OCI-LY1 (cell line): ENCODE results near the gene SMARCC1.

Source experiments
- H2AFZ ChIP-seq: fragments of 200-600 bp; sonication (generic), shearing (Covaris generic); 2 replicates; pipeline ENCODE4 v1.6.0; 2014; ENCODE audit warnings: antibody characterized with exemption, mild to moderate bottlenecking, low read length
- H3F3A ChIP-seq: fragments of 200-600 bp; sonication (generic), shearing (Covaris generic); 2 replicates; pipeline ENCODE4 v1.6.0; 2014; ENCODE audit warnings: mild to moderate bottlenecking, antibody characterized with exemption, low read length, moderate library complexity; ENCODE audit not compliant: insufficient read depth
- H3K27ac ChIP-seq: fragments of 200-600 bp; sonication (generic); 2 replicates; pipeline ENCODE4 v1.5.1; 2014; ENCODE audit warnings: low read length, mixed run types, mild to moderate bottlenecking, low read depth; ENCODE audit not compliant: poor library complexity, severe bottlenecking
- H3K27me3 ChIP-seq: fragments of 200-600 bp; sonication (generic); 2 replicates; pipeline ENCODE4 v1.6.0; 2014; ENCODE audit warnings: antibody characterized with exemption, mild to moderate bottlenecking, low read length, moderate library complexity; ENCODE audit not compliant: insufficient read depth
- H3K36me3 ChIP-seq: fragments of 200-600 bp; sonication (generic); 2 replicates; pipeline ENCODE4 v1.6.1; 2014; ENCODE audit warnings: mild to moderate bottlenecking, antibody characterized with exemption, low read length, moderate library complexity, mixed read lengths; ENCODE audit not compliant: insufficient read depth
- H3K4me1 ChIP-seq: fragments of 200-600 bp; sonication (generic); 2 replicates; pipeline ENCODE4 v1.5.1; 2014; ENCODE audit warnings: mild to moderate bottlenecking, low read length, moderate library complexity; ENCODE audit not compliant: insufficient read depth, severe bottlenecking
- H3K4me2 ChIP-seq: fragments of 200-600 bp; sonication (generic), shearing (Covaris generic); 2 replicates; pipeline ENCODE4 v1.6.1; 2014; ENCODE audit warnings: low read length
- H3K4me3 ChIP-seq: fragments of 200-600 bp; sonication (generic); 2 replicates; pipeline ENCODE4 v1.5.1; 2014; ENCODE audit warnings: low read length, low read depth, mild to moderate bottlenecking, mixed read lengths; ENCODE audit not compliant: poor library complexity, severe bottlenecking
- H3K79me2 ChIP-seq: fragments of 200-600 bp; shearing (Covaris generic); 2 replicates; pipeline ENCODE4 v1.6.1; 2016; ENCODE audit warnings: mixed run types, low read length, mixed read lengths; ENCODE audit not compliant: insufficient read depth
- H3K9ac ChIP-seq: fragments of 200-600 bp; sonication (generic), shearing (Covaris generic); 2 replicates; pipeline ENCODE4 v1.6.1; 2014; ENCODE audit warnings: mild to moderate bottlenecking, low read length, mixed read lengths
- H3K9me2 ChIP-seq: fragments of 200-600 bp; sonication (generic), shearing (Covaris generic); 2 replicates; pipeline ENCODE4 v1.6.1; 2014; ENCODE audit warnings: low read depth, mild to moderate bottlenecking, low read length, mixed read lengths
- H3K9me3 ChIP-seq: fragments of 200-600 bp; shearing (Covaris generic); 2 replicates; pipeline ENCODE4 v1.6.1; 2014; ENCODE audit warnings: low read length, mixed read lengths
- H4K20me1 ChIP-seq: fragments of 200-600 bp; sonication (generic), shearing (Covaris generic); 2 replicates; pipeline ENCODE4 v1.6.0; 2016; ENCODE audit warnings: mild to moderate bottlenecking, low read length; ENCODE audit not compliant: insufficient read depth
- EZH2 ChIP-seq: fragments of 200-600 bp; sonication (generic), shearing (Covaris generic); IDR thresholded peaks from 2 replicates; pipeline ENCODE4 v1.8.0; 2017; ENCODE audit warnings: borderline replicate concordance, mixed run types, mild to moderate bottlenecking, antibody characterized with exemption, low read length, moderate library complexity, mixed read lengths
- TF ChIP-seq, protein P1 (sequence below): fragments of 200-600 bp; sonication (generic), shearing (Covaris generic); IDR thresholded peaks from 2 replicates; pipeline ENCODE4 v1.5.1; 2017; ENCODE audit warnings: mild to moderate bottlenecking, antibody characterized with exemption, low read length, moderate library complexity, mixed read lengths

SMARCC1 gene

DNA sequence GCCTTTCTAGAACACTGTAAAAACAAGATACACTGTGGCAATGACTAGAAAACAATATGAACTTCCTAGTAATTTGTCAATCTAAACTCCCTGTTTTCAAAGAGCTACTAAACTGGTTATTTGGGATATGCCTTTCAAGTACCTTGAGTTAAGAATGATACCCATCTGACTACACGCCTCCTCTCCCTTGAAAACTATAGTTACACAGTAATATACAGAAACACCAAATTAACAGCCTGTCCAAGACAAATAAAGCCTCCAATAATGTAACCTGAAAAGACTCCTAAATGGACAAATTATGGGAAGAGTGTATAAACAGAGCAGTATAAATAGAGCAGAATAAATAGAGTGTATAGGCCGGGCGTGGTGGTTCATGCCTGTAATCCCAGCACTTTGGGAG, 70.1 kb downstream of the SMARCC1 start:
- Histone ChIP-seq H3K27ac (no peak overlapping the region), H3K4me1 (no peaks in the 10 kb centered on the region), H3K27me3 (no peaks in the 10 kb centered on the region), H3K9me2 (no peaks in the 10 kb centered on the region), H3K4me2 (no peak overlapping the region), H2AFZ (no peak overlapping the region), H3K79me2 (no peaks in the 10 kb centered on the region), H3F3A (no peaks in the 10 kb centered on the region), H3K36me3 (peaks cover 92% of the 10 kb centered on the region), H3K9ac (no peak overlapping the region), H3K4me3 (no peak overlapping the region), H4K20me1 (no peaks in the 10 kb centered on the region), H3K9me3 (no peaks in the 10 kb centered on the region)
- TF ChIP-seq, protein P1, sequence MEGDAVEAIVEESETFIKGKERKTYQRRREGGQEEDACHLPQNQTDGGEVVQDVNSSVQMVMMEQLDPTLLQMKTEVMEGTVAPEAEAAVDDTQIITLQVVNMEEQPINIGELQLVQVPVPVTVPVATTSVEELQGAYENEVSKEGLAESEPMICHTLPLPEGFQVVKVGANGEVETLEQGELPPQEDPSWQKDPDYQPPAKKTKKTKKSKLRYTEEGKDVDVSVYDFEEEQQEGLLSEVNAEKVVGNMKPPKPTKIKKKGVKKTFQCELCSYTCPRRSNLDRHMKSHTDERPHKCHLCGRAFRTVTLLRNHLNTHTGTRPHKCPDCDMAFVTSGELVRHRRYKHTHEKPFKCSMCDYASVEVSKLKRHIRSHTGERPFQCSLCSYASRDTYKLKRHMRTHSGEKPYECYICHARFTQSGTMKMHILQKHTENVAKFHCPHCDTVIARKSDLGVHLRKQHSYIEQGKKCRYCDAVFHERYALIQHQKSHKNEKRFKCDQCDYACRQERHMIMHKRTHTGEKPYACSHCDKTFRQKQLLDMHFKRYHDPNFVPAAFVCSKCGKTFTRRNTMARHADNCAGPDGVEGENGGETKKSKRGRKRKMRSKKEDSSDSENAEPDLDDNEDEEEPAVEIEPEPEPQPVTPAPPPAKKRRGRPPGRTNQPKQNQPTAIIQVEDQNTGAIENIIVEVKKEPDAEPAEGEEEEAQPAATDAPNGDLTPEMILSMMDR, result no peak
- no peak for TF ChIP-seq EZH2

DNA sequence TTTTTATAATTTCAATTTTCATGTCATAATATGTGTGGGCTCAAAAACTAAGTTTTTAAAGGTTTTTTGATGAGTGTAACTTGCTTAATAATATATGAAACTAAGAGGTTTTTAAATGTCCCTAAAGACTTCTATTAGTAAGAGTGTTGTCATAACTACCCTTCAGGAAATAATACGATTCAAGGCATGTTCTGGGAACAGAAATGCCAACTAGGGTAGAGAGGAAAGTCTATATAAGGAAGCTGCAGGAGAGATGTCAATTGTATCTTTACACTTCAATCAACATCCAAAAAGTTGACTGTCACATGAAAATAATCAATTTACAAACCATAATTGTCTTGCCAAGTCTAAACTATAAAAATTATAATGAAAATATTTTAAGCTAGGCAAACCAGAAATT, 76.3 kb downstream of the SMARCC1 start:
- Histone ChIP-seq H3K27ac (no peak overlapping the region), H3K4me1 (no peaks in the 10 kb centered on the region), H3K9me2 (no peaks in the 10 kb centered on the region), H3K4me3 (no peak overlapping the region), H2AFZ (no peak overlapping the region), H3K9ac (no peak overlapping the region), H3K4me2 (no peak overlapping the region), H3F3A (no peaks in the 10 kb centered on the region), H3K9me3 (no peaks in the 10 kb centered on the region), H3K79me2 (no peaks in the 10 kb centered on the region), H3K36me3 (peaks cover 92% of the 10 kb centered on the region), H3K27me3 (no peaks in the 10 kb centered on the region), H4K20me1 (no peaks in the 10 kb centered on the region)
- TF ChIP-seq, protein P1, result no peak
- no peak for TF ChIP-seq EZH2

DNA sequence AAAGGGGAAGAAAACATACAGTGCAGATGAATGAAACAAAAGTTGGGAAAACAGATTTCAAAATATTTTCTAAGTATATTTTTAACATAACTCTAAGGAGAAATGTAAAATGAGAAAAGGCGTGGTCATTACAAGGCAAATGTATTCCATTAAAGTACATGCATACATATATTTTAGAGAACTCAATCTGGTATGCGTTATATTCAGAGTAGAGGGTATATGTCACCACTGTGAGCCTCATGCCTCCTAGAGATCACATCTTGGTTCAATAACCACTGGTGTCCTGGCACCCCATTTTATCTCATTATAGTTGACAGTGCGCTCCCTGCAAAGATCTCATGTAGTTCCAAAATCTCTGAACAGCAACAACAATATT, 77.5 kb downstream of the SMARCC1 start:
- Histone ChIP-seq H3K36me3 (peaks cover 91% of the 10 kb centered on the region), H3K27me3 (no peaks in the 10 kb centered on the region)

More for the DNA sequence above, 77.5 kb downstream of the SMARCC1 start:
- Histone ChIP-seq H3K9me3 (no peaks in the 10 kb centered on the region), H3K4me3 (no peak overlapping the region), H3K9me2 (no peaks in the 10 kb centered on the region), H3K4me2 (no peak overlapping the region), H3K79me2 (no peaks in the 10 kb centered on the region), H3K9ac (no peak overlapping the region), H3F3A (no peaks in the 10 kb centered on the region), H4K20me1 (no peaks in the 10 kb centered on the region), H3K27ac (no peak overlapping the region), H2AFZ (no peak overlapping the region), H3K4me1 (no peaks in the 10 kb centered on the region)
- TF ChIP-seq, protein P1, result no peak
- TF ChIP-seq EZH2, result no peak
